ENCODE data around the gene PIK3R6.

Gene PIK3R6

GRCh38 chr17:8867361-8867981 lies at the start of gene PIK3R6:
PIK3R6 (minus strand) TSS chr17:8867674; CDS start chr17:8849794, 17,880 bp downstream.
- no peak for DNase-seq

GRCh38 chr17:8916466-8916865 lies 49.0 kb upstream of the PIK3R6 start:
- DNase-seq, result no peak

GRCh38 chr17:8914554-8914953 lies 47.1 kb upstream of the PIK3R6 start:
- no peak for DNase-seq

- no peak for DNase-seq
Observed at GRCh38 chr17:8913879-8914278, 46.4 kb upstream of the PIK3R6 start.

- DNase-seq, result no peak
Observed at GRCh38 chr17:8913091-8913490, 45.6 kb upstream of the PIK3R6 start.

- DNase-seq, result no peak
Observed at GRCh38 chr17:8912084-8912981, 44.9 kb upstream of the PIK3R6 start.

GRCh38 chr17:8910969-8911604 lies 43.6 kb upstream of the PIK3R6 start:
- DNase-seq, result no peak

- DNase-seq, result no peak
Observed at GRCh38 chr17:8909586-8910270, 42.3 kb upstream of the PIK3R6 start.

GRCh38 chr17:8905331-8905730 lies 37.9 kb upstream of the PIK3R6 start:
- no peak for DNase-seq

GRCh38 chr17:8904686-8905085 lies 37.2 kb upstream of the PIK3R6 start:
- DNase-seq, result no peak

GRCh38 chr17:8904201-8904600 lies 36.7 kb upstream of the PIK3R6 start:
- DNase-seq, result no peak

GRCh38 chr17:8900626-8901585 lies 33.4 kb upstream of the PIK3R6 start:
- peak in 1 of 4 experiments; percentile 12 for DNase-seq

GRCh38 chr17:8900207-8900606 lies 32.7 kb upstream of the PIK3R6 start:
- DNase-seq, result no peak

- no peak for DNase-seq
Observed at GRCh38 chr17:8898636-8899035, 31.2 kb upstream of the PIK3R6 start.

GRCh38 chr17:8898126-8898525 lies 30.7 kb upstream of the PIK3R6 start:
- DNase-seq, result no peak

- no peak for DNase-seq
Observed at GRCh38 chr17:8896641-8897635, 29.5 kb upstream of the PIK3R6 start.

GRCh38 chr17:8896087-8896486 lies 28.6 kb upstream of the PIK3R6 start:
- no peak for DNase-seq

- DNase-seq, result peak in 1 of 4 experiments; percentile 27
Observed at GRCh38 chr17:8894673-8895578, 27.5 kb upstream of the PIK3R6 start.

GRCh38 chr17:8894202-8894671 lies 26.8 kb upstream of the PIK3R6 start:
- DNase-seq, result no peak

Measured in activated naive CD4-positive, alpha-beta T cell (primary cell).